ENCODE results near the gene NECTIN3.

NECTIN3 gene

GRCh38 chr3:111200027-111200426, 128.4 kb downstream of the NECTIN3 start:
- H3K4me3 ChIP-seq (ENCODE audit: control insufficient read depth, low read depth, low read length), result no peak overlapping the region
- no peak for DNase-seq (ENCODE audit: low read depth)
- TF ChIP-seq CTCF (IDR thresholded peaks at IDR 0.05; ENCODE audit: control insufficient read depth, insufficient read depth, low read depth, low read length, missing control alignments), result no peak

DNA sequence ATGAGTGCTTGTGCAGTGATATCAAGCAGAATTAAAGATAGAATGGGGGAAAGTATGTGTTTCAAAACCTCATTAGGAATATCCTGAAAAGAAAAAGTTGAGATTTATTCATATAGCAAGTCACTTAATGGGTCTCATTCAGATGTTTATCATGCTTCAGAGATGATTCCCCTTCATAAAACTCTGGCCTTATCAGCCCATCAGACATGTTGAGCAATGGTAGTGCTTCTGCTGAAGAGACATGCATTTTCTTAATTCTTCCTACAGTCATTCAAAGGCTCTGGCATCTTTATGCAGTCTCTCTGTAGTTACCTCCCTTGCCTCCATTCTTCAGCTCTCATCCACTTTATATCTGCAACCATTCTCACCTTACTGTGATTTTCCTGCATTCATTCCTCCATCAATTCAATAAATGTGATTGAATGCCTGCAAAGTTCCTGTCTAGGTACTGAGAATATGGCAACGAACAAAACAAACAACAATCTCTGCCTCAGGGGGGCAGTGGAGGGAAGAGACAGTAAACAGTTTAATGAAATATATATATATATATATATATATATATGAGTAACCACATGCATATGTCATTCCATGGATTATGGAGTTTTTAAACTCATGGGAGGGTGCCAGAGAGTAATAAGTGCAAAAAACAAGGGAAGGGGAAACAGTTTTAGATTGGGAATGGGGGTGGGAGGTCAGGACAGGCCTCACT, 138.5 kb downstream of the NECTIN3 start:
- DNase-seq (ENCODE audit: low read depth), result peak; percentile 87
- peak; percentile 4 for TF ChIP-seq CTCF (IDR thresholded peaks at IDR 0.05; ENCODE audit: control insufficient read depth, insufficient read depth, low read depth, low read length, missing control alignments)
- no peak overlapping the region for H3K4me3 ChIP-seq (ENCODE audit: control insufficient read depth, low read depth, low read length)

GRCh38 chr3:111210866-111211564, 139.4 kb downstream of the NECTIN3 start:
- no peak for DNase-seq (ENCODE audit: low read depth)
- no peak overlapping the region for H3K4me3 ChIP-seq (ENCODE audit: control insufficient read depth, low read depth, low read length)
- TF ChIP-seq CTCF (IDR thresholded peaks at IDR 0.05; ENCODE audit: control insufficient read depth, insufficient read depth, low read depth, low read length, missing control alignments), result no peak

- TF ChIP-seq CTCF (IDR thresholded peaks at IDR 0.05; ENCODE audit: control insufficient read depth, insufficient read depth, low read depth, low read length, missing control alignments), result no peak
- no peak for DNase-seq (ENCODE audit: low read depth)
- H3K4me3 ChIP-seq (ENCODE audit: control insufficient read depth, low read depth, low read length), result no peak overlapping the region
Observed at GRCh38 chr3:111212511-111212910, 140.9 kb downstream of the NECTIN3 start.

DNA sequence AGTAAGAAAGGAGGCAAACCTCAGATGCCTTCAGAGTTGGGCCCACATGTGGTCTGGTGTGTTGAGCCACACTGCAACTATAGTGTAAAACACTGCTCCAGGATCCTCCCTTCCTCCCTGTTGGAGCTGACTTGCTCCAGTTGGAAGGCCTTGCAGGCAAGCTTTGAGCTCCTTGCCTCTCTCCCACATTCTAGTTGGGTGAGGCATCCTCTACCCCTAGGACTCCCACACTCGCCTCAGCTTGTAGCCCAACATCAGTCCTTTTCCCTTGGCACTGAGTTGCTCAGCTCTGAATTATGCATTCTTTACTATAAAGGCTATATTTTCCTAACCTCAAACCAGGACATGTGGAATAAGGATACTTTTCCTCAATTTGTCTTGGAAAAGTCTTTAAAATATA, 143.9 kb downstream of the NECTIN3 start:
- DNase-seq (ENCODE audit: low read depth), result no peak
- TF ChIP-seq CTCF (IDR thresholded peaks at IDR 0.05; ENCODE audit: control insufficient read depth, insufficient read depth, low read depth, low read length, missing control alignments), result no peak
- no peak overlapping the region for H3K4me3 ChIP-seq (ENCODE audit: control insufficient read depth, low read depth, low read length)

- TF ChIP-seq CTCF (IDR thresholded peaks at IDR 0.05; ENCODE audit: control insufficient read depth, insufficient read depth, low read depth, low read length, missing control alignments), result no peak
- no peak overlapping the region for H3K4me3 ChIP-seq (ENCODE audit: control insufficient read depth, low read depth, low read length)
- DNase-seq (ENCODE audit: low read depth), result no peak
Observed at GRCh38 chr3:111218615-111219014, 147.0 kb downstream of the NECTIN3 start.

All from AG09309 (cell line).